Glutamatergic neuron (in vitro differentiated cells): ENCODE results near the gene FOXN3. TPM values are rescaled to one million over a fixed set of nuclear protein-coding genes. Genes with fewer than 3 reads are reported as not detected.

Experiments used
- DNase-seq: peaks from one replicate; pipeline ENCODE4 v3.0.0; 2022
- H3K27ac Mint-ChIP-seq: one replicate; pipeline ENCODE4 v1.8.0; 2020; ENCODE audit warnings: mild to moderate bottlenecking, mixed read lengths, inconsistent platforms; ENCODE audit not compliant: unreplicated experiment
- H3K27me3 Mint-ChIP-seq: one replicate; pipeline ENCODE4 v1.8.0; 2020; ENCODE audit warnings: mild to moderate bottlenecking, moderate library complexity, mixed read lengths, inconsistent platforms; ENCODE audit not compliant: unreplicated experiment
- H3K36me3 Mint-ChIP-seq: one replicate; pipeline ENCODE4 v1.8.0; 2020; ENCODE audit warnings: mild to moderate bottlenecking, mixed read lengths, inconsistent platforms; ENCODE audit not compliant: unreplicated experiment
- H3K4me1 Mint-ChIP-seq: one replicate; pipeline ENCODE4 v1.8.0; 2020; ENCODE audit warnings: mild to moderate bottlenecking, low read depth, mixed read lengths, inconsistent platforms; ENCODE audit not compliant: unreplicated experiment
- H3K4me3 Mint-ChIP-seq: one replicate; pipeline ENCODE4 v1.8.0; 2020; ENCODE audit warnings: mild to moderate bottlenecking, mixed read lengths, inconsistent platforms; ENCODE audit not compliant: unreplicated experiment
- H3K9me3 Mint-ChIP-seq: one replicate; pipeline ENCODE4 v1.8.0; 2020; ENCODE audit warnings: mild to moderate bottlenecking, moderate library complexity, mixed read lengths, inconsistent platforms; ENCODE audit not compliant: unreplicated experiment
- total RNA-seq: library from RNA; stranded (reverse); fragmentation: NEBNext Ultra II Directional; extraction: Animal tissue kit (Norgen Biotek cat#: 25700); gene quantifications from one replicate; pipeline ENCODE4 v1.2.1, GENCODE V29; 2021; ENCODE audit not compliant: unreplicated experiment
- TF ChIP-seq, protein P1 (sequence below): fragments of 200-600 bp; sonication (generic); IDR thresholded peaks from one replicate; pipeline ENCODE4 v1.5.0; 2021; ENCODE audit not compliant: partially characterized antibody, unreplicated experiment

The FOXN3 gene
- total RNA-seq, 1 donor from 2014 or later, result 139 TPM

DNA sequence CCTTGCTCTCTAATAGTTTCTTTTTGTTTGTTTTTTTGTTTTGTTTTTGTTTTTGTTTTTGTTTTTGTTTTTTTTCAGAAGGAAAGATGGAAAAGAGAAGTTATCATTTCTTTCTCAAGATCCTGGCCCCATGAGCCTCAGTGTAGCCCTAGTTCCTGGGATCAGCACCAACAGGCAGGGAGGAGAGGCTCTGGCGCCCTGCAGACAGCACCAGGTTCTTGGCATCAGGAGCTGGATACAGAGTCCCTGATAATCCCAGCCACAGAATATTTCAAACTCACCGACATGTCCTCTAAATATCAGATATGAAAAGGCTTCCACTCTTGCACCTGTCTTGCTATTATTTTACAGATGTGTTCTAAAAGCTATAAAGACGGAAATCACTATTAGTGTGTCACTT lies 52.7 kb downstream of the FOXN3 start:
- no peaks in the 10 kb centered on the region for H3K36me3 Mint-ChIP-seq
- peaks cover 5% of the 10 kb centered on the region for H3K27me3 Mint-ChIP-seq
- H3K4me3 Mint-ChIP-seq, result no peak overlapping the region
- TF ChIP-seq, protein P1, sequence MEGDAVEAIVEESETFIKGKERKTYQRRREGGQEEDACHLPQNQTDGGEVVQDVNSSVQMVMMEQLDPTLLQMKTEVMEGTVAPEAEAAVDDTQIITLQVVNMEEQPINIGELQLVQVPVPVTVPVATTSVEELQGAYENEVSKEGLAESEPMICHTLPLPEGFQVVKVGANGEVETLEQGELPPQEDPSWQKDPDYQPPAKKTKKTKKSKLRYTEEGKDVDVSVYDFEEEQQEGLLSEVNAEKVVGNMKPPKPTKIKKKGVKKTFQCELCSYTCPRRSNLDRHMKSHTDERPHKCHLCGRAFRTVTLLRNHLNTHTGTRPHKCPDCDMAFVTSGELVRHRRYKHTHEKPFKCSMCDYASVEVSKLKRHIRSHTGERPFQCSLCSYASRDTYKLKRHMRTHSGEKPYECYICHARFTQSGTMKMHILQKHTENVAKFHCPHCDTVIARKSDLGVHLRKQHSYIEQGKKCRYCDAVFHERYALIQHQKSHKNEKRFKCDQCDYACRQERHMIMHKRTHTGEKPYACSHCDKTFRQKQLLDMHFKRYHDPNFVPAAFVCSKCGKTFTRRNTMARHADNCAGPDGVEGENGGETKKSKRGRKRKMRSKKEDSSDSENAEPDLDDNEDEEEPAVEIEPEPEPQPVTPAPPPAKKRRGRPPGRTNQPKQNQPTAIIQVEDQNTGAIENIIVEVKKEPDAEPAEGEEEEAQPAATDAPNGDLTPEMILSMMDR, result no peak
- H3K9me3 Mint-ChIP-seq, result peaks cover 4% of the 10 kb centered on the region
- peaks cover 26% of the 10 kb centered on the region for H3K4me1 Mint-ChIP-seq
- no peak overlapping the region for H3K27ac Mint-ChIP-seq
- no peak for DNase-seq

DNA sequence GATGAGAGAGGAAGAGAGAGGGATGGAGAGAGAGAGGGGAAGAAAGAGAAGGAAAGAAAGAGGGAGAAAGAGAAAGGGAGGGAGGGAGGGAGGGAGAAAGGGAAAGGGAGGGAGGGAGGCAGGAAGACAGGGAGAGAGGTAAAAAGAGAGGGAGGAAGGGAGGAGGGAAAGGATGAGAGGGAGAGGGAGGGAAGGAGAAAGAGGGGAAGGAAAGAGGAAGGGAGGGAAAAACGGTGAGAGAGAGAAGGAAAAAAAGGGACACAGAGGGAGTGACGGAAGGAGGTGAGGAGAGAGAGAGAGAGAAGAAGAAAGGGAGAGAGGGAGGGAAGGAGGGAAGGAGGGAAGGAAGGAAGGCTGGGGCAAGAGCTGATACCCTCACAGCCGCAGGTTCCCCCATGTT lies 56.8 kb downstream of the FOXN3 start:
- H3K27me3 Mint-ChIP-seq, result peaks cover 6% of the 10 kb centered on the region
- no peaks in the 10 kb centered on the region for H3K36me3 Mint-ChIP-seq
- peaks cover 12% of the 10 kb centered on the region for H3K4me1 Mint-ChIP-seq
- H3K4me3 Mint-ChIP-seq, result no peak overlapping the region
- no peak for DNase-seq
- no peak overlapping the region for H3K27ac Mint-ChIP-seq
- TF ChIP-seq, protein P1, result no peak
- H3K9me3 Mint-ChIP-seq, result peaks cover 10% of the 10 kb centered on the region

DNA sequence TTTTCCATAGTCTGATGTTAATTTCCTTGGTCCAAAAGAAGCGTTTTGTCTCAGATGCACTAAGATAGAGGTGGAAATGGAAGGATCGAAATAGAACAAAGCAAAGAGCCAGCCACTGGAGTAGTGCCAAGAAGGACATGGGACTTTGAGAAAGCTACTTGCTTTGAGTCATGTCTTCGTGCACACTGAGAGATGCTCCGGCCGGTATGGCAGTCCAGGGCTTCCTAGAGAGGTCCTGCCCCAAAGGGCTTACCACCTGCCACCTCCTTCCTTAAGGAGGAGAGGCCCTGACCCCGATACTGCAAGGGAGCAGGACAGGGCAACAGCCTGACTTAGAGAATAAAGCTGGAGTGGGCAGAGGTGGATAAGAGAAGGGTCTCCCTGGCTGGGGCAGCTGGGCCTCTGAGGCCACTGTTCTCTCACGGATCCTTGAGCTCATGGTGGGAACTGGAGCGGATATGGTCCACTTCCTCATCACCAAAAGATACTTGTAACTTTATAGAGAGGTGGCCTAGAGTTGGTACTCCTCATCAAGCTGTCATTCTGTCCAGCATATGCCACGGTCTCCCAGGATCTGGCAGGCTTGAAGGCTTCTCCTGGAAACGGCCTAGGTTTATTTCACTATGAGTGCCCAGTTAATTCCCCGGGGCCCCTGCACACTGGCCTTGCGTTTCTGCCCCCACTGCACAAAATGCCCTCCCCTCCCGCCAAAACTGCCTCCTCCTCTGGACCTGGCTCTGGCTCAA lies 57.4 kb downstream of the FOXN3 start:
- Mint-ChIP-seq H3K27me3 (peaks cover 6% of the 10 kb centered on the region), H3K4me3 (peak overlapping the region; percentile 52), H3K36me3 (no peaks in the 10 kb centered on the region), H3K27ac (no peak overlapping the region), H3K9me3 (peaks cover 10% of the 10 kb centered on the region), H3K4me1 (peaks cover 7% of the 10 kb centered on the region)
- no peak for DNase-seq
- TF ChIP-seq, protein P1, result no peak

DNA sequence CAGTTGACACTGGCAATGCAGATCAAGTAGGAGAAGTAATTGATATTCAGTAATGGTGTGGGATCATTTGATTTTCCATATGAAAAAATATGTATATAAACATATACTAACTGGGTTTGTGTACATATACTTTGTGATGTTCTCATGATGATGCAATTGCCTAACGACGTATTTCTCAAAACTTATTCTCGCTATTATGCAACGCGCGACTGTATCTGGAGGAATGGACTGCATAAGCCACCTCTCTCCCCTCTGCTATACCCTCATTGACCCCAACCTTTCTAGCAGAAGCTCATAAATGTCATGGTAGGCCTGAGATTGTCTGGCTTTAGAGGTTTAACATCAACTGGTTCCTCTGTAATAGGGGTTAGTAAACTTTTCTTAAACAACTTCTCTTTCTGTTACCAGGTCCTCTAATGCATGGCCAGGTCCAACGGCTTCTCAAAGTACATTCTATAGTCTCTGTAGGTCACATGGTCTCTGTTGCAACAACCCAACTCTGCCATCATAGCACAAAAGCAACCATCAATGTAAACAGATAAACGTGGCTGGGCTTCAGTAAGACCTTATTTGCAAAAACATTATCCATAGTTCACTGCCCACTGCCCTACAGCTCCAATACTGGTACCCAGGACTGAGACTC lies 59.3 kb downstream of the FOXN3 start:
- no peak for DNase-seq
- peaks cover 12% of the 10 kb centered on the region for H3K9me3 Mint-ChIP-seq
- H3K4me1 Mint-ChIP-seq, result peaks cover 7% of the 10 kb centered on the region
- peaks cover 3% of the 10 kb centered on the region for H3K27me3 Mint-ChIP-seq
- H3K36me3 Mint-ChIP-seq, result no peaks in the 10 kb centered on the region
- TF ChIP-seq, protein P1, result no peak
- no peak overlapping the region for H3K4me3 Mint-ChIP-seq
- no peak overlapping the region for H3K27ac Mint-ChIP-seq

DNA sequence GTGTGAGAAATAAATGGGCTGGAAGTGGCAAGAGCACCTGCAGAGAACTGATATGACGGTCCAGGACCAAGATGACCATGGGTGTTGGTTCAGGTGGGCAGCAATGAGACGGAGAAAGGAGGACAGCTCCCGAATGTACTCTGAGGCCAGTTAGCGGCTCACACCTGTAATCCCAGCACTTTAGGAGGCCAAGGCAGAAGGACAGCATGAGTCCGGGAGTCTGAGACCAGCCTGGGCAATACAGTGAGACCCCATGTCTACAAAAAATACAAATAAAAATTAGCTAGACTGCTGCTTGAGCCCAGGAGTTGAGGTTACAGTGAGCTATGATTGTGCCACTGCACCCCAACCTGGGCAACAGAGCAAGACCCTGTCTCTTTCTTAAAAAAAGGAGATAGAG lies 60.1 kb downstream of the FOXN3 start:
- peaks cover 3% of the 10 kb centered on the region for H3K27me3 Mint-ChIP-seq
- no peak overlapping the region for H3K4me3 Mint-ChIP-seq
- no peak overlapping the region for H3K27ac Mint-ChIP-seq
- H3K4me1 Mint-ChIP-seq, result peaks cover 13% of the 10 kb centered on the region
- H3K9me3 Mint-ChIP-seq, result peaks cover 14% of the 10 kb centered on the region
- no peak for DNase-seq
- no peaks in the 10 kb centered on the region for H3K36me3 Mint-ChIP-seq
- TF ChIP-seq, protein P1, result no peak
